Mucosa of descending colon (tissue), 3 donors: ENCODE measurements around the gene LDLRAD4. TPM values are rescaled to one million over a fixed set of nuclear protein-coding genes. Genes with fewer than 3 reads are reported as not detected.

Source experiments
- ATAC-seq: fragments of 200-7000 bp; cut with Tn5 transposase; one replicate; pipeline ENCODE4 v1.9.1; 2020; ENCODE audit warnings: mild to moderate bottlenecking, moderate library complexity
- DNase-seq, 3 donors: peaks; one replicate each; pipeline ENCODE4 v3.0.0-alpha.2; 2020
- H3K36me3 ChIP-seq: fragments of 200-600 bp; one replicate; pipeline ENCODE4 v1.8.0; 2021; ENCODE audit warnings: low read depth, mild to moderate bottlenecking
- H3K4me1 ChIP-seq: fragments of 200-600 bp; one replicate; pipeline ENCODE4 v1.8.0; 2021; ENCODE audit warnings: low read depth, mild to moderate bottlenecking
- H3K4me3 ChIP-seq: fragments of 200-600 bp; one replicate; pipeline ENCODE4 v1.8.0; 2021; ENCODE audit warnings: mild to moderate bottlenecking
- H3K9me3 ChIP-seq: fragments of 200-600 bp; one replicate; pipeline ENCODE4 v1.8.0; 2021; ENCODE audit warnings: mild to moderate bottlenecking
- CTCF ChIP-seq: fragments of 200-600 bp; IDR thresholded peaks from one replicate; pipeline ENCODE4 v1.8.0; 2022; ENCODE audit warnings: antibody characterized with exemption, mild to moderate bottlenecking
- intact Hi-C, 2 donors: fragments of 100-400 bp; cut with DNase I in 1 of 2; cut with micrococcal nuclease in 1 of 2; formaldehyde crosslinking; loops; one replicate each; pipeline versions ENCODE4 v1.11.0 to v1.11.1; 2022; cut with DNase I, micrococcal nuclease
- total RNA-seq, 3 donors: library from RNA; stranded (reverse); fragmentation: NEBNext Ultra II Directional in 2 of 3; extraction: Animal tissue kit (Norgen Biotek cat#: 25700) in 2 of 3; gene quantifications; one replicate each; pipeline versions ENCODE4 v1.2.1 to v1.2.4, GENCODE V29; 2021 to 2023
- donor health status: DM: no; HTN: no; CAD: no; lungs with moderate emphysema.
- donor health status: DM: no; HTN: no; CAD: no.
- donor health status: DM: no; HTN: yes; CAD: no.

Gene LDLRAD4
- total RNA-seq, 3 donors from 2014 or later = 36.8 to 41.0 (median 37.4) TPM

GRCh38 chr18:13640266-13640860 is 421.8 kb downstream of the LDLRAD4 start:
- intact Hi-C loops = no loop called here
- TF ChIP-seq CTCF = no peak
- no peaks in the 10 kb centered on the region for H3K4me1 ChIP-seq
- no peaks in the 10 kb centered on the region for H3K36me3 ChIP-seq
- H3K4me3 ChIP-seq = no peak overlapping the region
- no peaks in the 10 kb centered on the region for H3K9me3 ChIP-seq
- ATAC-seq (no peak), DNase-seq (no peak)

GRCh38 chr18:13641551-13642439 is 423.2 kb downstream of the LDLRAD4 start:
- Histone ChIP-seq H3K36me3 (no peaks in the 10 kb centered on the region), H3K9me3 (no peaks in the 10 kb centered on the region), H3K4me1 (no peaks in the 10 kb centered on the region), H3K4me3 (no peak overlapping the region)
- ATAC-seq = peak; percentile 24
- intact Hi-C loops = no loop called here
- TF ChIP-seq CTCF = no peak
- DNase-seq = no peak

GRCh38 chr18:13642440-13642827 is 423.9 kb downstream of the LDLRAD4 start:
- ATAC-seq = no peak
- H3K36me3 ChIP-seq = no peaks in the 10 kb centered on the region
- no peak overlapping the region for H3K4me3 ChIP-seq
- no peaks in the 10 kb centered on the region for H3K4me1 ChIP-seq
- TF ChIP-seq CTCF = no peak
- DNase-seq = no peak
- intact Hi-C loops = no loop called here
- no peaks in the 10 kb centered on the region for H3K9me3 ChIP-seq

- TF ChIP-seq CTCF = no peak
- no peaks in the 10 kb centered on the region for H3K36me3 ChIP-seq
- intact Hi-C loops = no loop called here
- H3K4me1 ChIP-seq = no peaks in the 10 kb centered on the region
- ATAC-seq (no peak), DNase-seq (no peak)
- no peaks in the 10 kb centered on the region for H3K9me3 ChIP-seq
- no peak overlapping the region for H3K4me3 ChIP-seq
Measured at GRCh38 chr18:13643261-13643751, 424.7 kb downstream of the LDLRAD4 start.

- H3K36me3 ChIP-seq = no peaks in the 10 kb centered on the region
- H3K4me1 ChIP-seq = no peaks in the 10 kb centered on the region
- TF ChIP-seq CTCF = no peak
- intact Hi-C loops = no loop called here
- no peaks in the 10 kb centered on the region for H3K9me3 ChIP-seq
- ATAC-seq (no peak), DNase-seq (no peak)
- no peak overlapping the region for H3K4me3 ChIP-seq
Measured at GRCh38 chr18:13645093-13645492, 426.5 kb downstream of the LDLRAD4 start.
